ENCODE results near the gene SHROOM3.

The SHROOM3 gene

GRCh38 chr4:76703676-76704075 is 268.6 kb downstream of the SHROOM3 start:
- TF ChIP-seq CTCF (IDR thresholded peaks at IDR 0.05) (no peak), ZFX (IDR thresholded peaks at IDR 0.05; ENCODE audit: borderline replicate concordance) (no peak)
- H3K27ac ChIP-seq: peak overlapping the region; percentile 97

- peak overlapping the region; percentile 97 for H3K27ac ChIP-seq
- TF ChIP-seq CTCF (IDR thresholded peaks at IDR 0.05) (no peak), ZFX (IDR thresholded peaks at IDR 0.05; ENCODE audit: borderline replicate concordance) (no peak)
Measured at GRCh38 chr4:76704133-76704881, 269.3 kb downstream of the SHROOM3 start.

- no peak for TF ChIP-seq CTCF (IDR thresholded peaks at IDR 0.05)
- no peak for TF ChIP-seq ZFX (IDR thresholded peaks at IDR 0.05; ENCODE audit: borderline replicate concordance)
- peak overlapping the region; percentile 97 for H3K27ac ChIP-seq
Measured at GRCh38 chr4:76705472-76705871, 270.4 kb downstream of the SHROOM3 start.

- no peak for TF ChIP-seq ZFX (IDR thresholded peaks at IDR 0.05; ENCODE audit: borderline replicate concordance)
- no peak for TF ChIP-seq CTCF (IDR thresholded peaks at IDR 0.05)
Measured at GRCh38 chr4:76706581-76706980, 271.6 kb downstream of the SHROOM3 start.

GRCh38 chr4:76708971-76709771 is 274.1 kb downstream of the SHROOM3 start:
- H3K27ac ChIP-seq: no peak overlapping the region
- TF ChIP-seq ZFX (IDR thresholded peaks at IDR 0.05; ENCODE audit: borderline replicate concordance) (no peak), CTCF (IDR thresholded peaks at IDR 0.05) (no peak)

More at GRCh38 chr4:76706581-76706980, 271.6 kb downstream of the SHROOM3 start:
- H3K27ac ChIP-seq: peak overlapping the region; percentile 97

GRCh38 chr4:76709772-76710090 is 274.7 kb downstream of the SHROOM3 start:
- no peak for TF ChIP-seq CTCF (IDR thresholded peaks at IDR 0.05)
- TF ChIP-seq ZFX (IDR thresholded peaks at IDR 0.05; ENCODE audit: borderline replicate concordance): no peak
- H3K27ac ChIP-seq: no peak overlapping the region

GRCh38 chr4:76712564-76712963 is 277.5 kb downstream of the SHROOM3 start:
- TF ChIP-seq ZFX (IDR thresholded peaks at IDR 0.05; ENCODE audit: borderline replicate concordance) (no peak), CTCF (IDR thresholded peaks at IDR 0.05) (no peak)
- H3K27ac ChIP-seq: no peak overlapping the region
